GM21528 (cell line): Measurements from ENCODE around the gene SUB1.
"Not testable (repeated sequence)": the region's sequence is repeated elsewhere in the genome, so short reads cannot be mapped to it uniquely, and the experiment has no call there.

Source experiments
- ATAC-seq: cut with Tn5 transposase; IDR thresholded peaks from one replicate; pipeline ENCODE4 v1.9.1; 2021; ENCODE audit warnings: mild to moderate bottlenecking, moderate library complexity; ENCODE audit not compliant: unreplicated experiment, low FRiP score

The SUB1 gene

GRCh38 chr5:32598260-32598937 is 13.0 kb downstream of the SUB1 start:
- ATAC-seq = no peak

- no peak for ATAC-seq
Measured at GRCh38 chr5:32598997-32599549, 13.7 kb downstream of the SUB1 start.

GRCh38 chr5:32600054-32600622 is 14.8 kb downstream of the SUB1 start:
- no peak for ATAC-seq

- ATAC-seq = no peak
Measured at GRCh38 chr5:32601623-32602295, 16.4 kb downstream of the SUB1 start.

GRCh38 chr5:32602906-32603305 is 17.5 kb downstream of the SUB1 start:
- no peak for ATAC-seq

GRCh38 chr5:32604800-32605765 is 19.7 kb downstream of the SUB1 start:
- no peak for ATAC-seq

- no peak for ATAC-seq
Measured at GRCh38 chr5:32605766-32606152, 20.4 kb downstream of the SUB1 start.

- ATAC-seq = no peak
Measured at GRCh38 chr5:32612134-32612888, 27.0 kb downstream of the SUB1 start.

- no peak for ATAC-seq
Measured at GRCh38 chr5:32613050-32613672, 27.8 kb downstream of the SUB1 start.

- ATAC-seq = no peak
Measured at GRCh38 chr5:32615236-32615635, 29.9 kb downstream of the SUB1 start.

- no peak for ATAC-seq
Measured at GRCh38 chr5:32618962-32619361, 33.6 kb downstream of the SUB1 start.

- ATAC-seq = no peak
Measured at GRCh38 chr5:32621256-32621655, 35.9 kb downstream of the SUB1 start.

- no peak for ATAC-seq
Measured at GRCh38 chr5:32625106-32625505, 39.7 kb downstream of the SUB1 start.

- no peak for ATAC-seq
Measured at GRCh38 chr5:32625547-32625946, 40.2 kb downstream of the SUB1 start.

- ATAC-seq = no peak
Measured at GRCh38 chr5:32627219-32627870, 42.0 kb downstream of the SUB1 start.

GRCh38 chr5:32628049-32628844 is 42.9 kb downstream of the SUB1 start:
- ATAC-seq = no peak

- no peak for ATAC-seq
Measured at GRCh38 chr5:32630867-32631491, 45.6 kb downstream of the SUB1 start.

GRCh38 chr5:32633017-32633416 is 47.7 kb downstream of the SUB1 start:
- not testable (repeated sequence) for ATAC-seq
